Psoas muscle (tissue), 8 donors: ENCODE data around the gene TMIGD2. TPM values are rescaled to one million over a fixed set of nuclear protein-coding genes. Genes with fewer than 3 reads are reported as not detected.

Source experiments
- ATAC-seq, 4 donors: fragments of 200-7000 bp; cut with Tn5 transposase; one replicate each; pipeline ENCODE4 v1.9.1; 2020; ENCODE audit warnings: moderate library complexity in 3 of 4, mild to moderate bottlenecking in 2 of 4
- DNase-seq, 2 donors: peaks; one replicate each; pipeline ENCODE4 v3.0.0-alpha.2; 2020
- H3K27ac ChIP-seq: fragments of 200-600 bp; one replicate; pipeline ENCODE4 v1.8.0; 2022
- H3K27me3 ChIP-seq, 3 donors: fragments of 200-600 bp in 1 of 3; one replicate each; pipeline versions ENCODE4 v1.6.1 to v1.8.0; 2013 to 2022; ENCODE audit warnings: low read length in 2 of 3, mild to moderate bottlenecking in 2 of 3, moderate library complexity in 1 of 3; ENCODE audit not compliant: insufficient read depth in 3 of 3
- H3K36me3 ChIP-seq, 2 donors: fragments of 200-600 bp in 1 of 2; one replicate each; pipeline versions ENCODE4 v1.6.1 to v1.8.0; 2013 to 2022; ENCODE audit warnings: low read depth in 1 of 2, mild to moderate bottlenecking in 1 of 2, moderate library complexity in 1 of 2; ENCODE audit not compliant: insufficient read depth in 1 of 2
- H3K4me1 ChIP-seq: fragments of 200-600 bp; one replicate; pipeline ENCODE4 v1.8.0; 2022
- H3K4me3 ChIP-seq: fragments of 200-600 bp; one replicate; pipeline ENCODE4 v1.8.0; 2022; ENCODE audit warnings: mild to moderate bottlenecking
- H3K9me3 ChIP-seq: fragments of 200-600 bp; one replicate; pipeline ENCODE4 v1.8.0; 2022
- CTCF ChIP-seq: fragments of 200-600 bp; IDR thresholded peaks from one replicate; pipeline ENCODE4 v1.8.0; 2022; ENCODE audit warnings: antibody characterized with exemption
- WGBS, 3 donors: extraction: QIAGEN DNeasy Blood & Tissue Kit; methylation state at CpG; one replicate each; pipeline versions ENCODE4 v1.1.6 to v1.1.7; 2013; 5-methylcytosine and 5-hydroxymethylcytosine counted together
- intact Hi-C, 2 donors: fragments of 100-400 bp; cut with DNase I; formaldehyde crosslinking; loops; one replicate each; pipeline versions ENCODE4 v1.11.0 to v1.14.2; 2022
- polyA plus RNA-seq, 3 donors: library from polyadenylated mRNA; stranded (reverse); fragments of 200-250 nt; gene quantifications; one replicate each; pipeline ENCODE4 v1.2.3, GENCODE V29; 2013
- total RNA-seq, 4 donors: library from RNA; stranded (reverse); fragmentation: NEBNext Ultra II Directional in 2 of 4; extraction: Animal tissue kit (Norgen Biotek cat#: 25700) in 2 of 4; gene quantifications; one replicate each; pipeline versions ENCODE4 v1.2.1 to v1.2.4, GENCODE V29; 2021 to 2023
- donor health status: healthy with polysubstance abuse.
- donor health status: DM: no; HTN: no; CAD: no; lungs with moderate emphysema.
- donor health status: Bipolar disorder and iron deficiency.
- donor health status: healthy.
- donor health status: DM: yes; HTN: yes; CAD: no.
- donor health status: DM: no; HTN: no; CAD: no.
- donor health status: DM: no; HTN: no; CAD: no.
- donor health status: DM: yes; HTN: yes; CAD: no.

The TMIGD2 gene
- total and polyA plus RNA-seq, 7 donors: 0.10 to 0.20 (median 0.18) TPM; not detected in 4

- Histone ChIP-seq H3K4me3 (no peak overlapping the region), H3K27me3 (peaks cover 0 to 20% (median 9%) of the 10 kb centered on the region in 3 donors), H3K4me1 (no peaks in the 10 kb centered on the region), H3K9me3 (no peaks in the 10 kb centered on the region), H3K27ac (no peak overlapping the region), H3K36me3 (no peaks in the 10 kb centered on the region)
- intact Hi-C loops: no loop called here
- ATAC-seq (no peak), DNase-seq (no peak)
- TF ChIP-seq CTCF: no peak
- 8 to 17% (median 15%) methylated on average over 31 to 33 of the region's 33 CpGs for WGBS, 3 donors
Observed at GRCh38 chr19:4326837-4327251, 24.7 kb upstream of the TMIGD2 start.

- Histone ChIP-seq H3K27ac (no peak overlapping the region), H3K9me3 (no peaks in the 10 kb centered on the region), H3K4me3 (no peak overlapping the region), H3K27me3 (peaks cover 0 to 20% (median 9%) of the 10 kb centered on the region in 3 donors), H3K4me1 (no peaks in the 10 kb centered on the region), H3K36me3 (no peaks in the 10 kb centered on the region)
- ATAC-seq (no peak), DNase-seq (no peak)
- intact Hi-C loops: no loop called here
- no peak for TF ChIP-seq CTCF
- 48 to 59% (median 51%) methylated on average over 13 of the region's 13 CpGs for WGBS, 3 donors
Observed at GRCh38 chr19:4326215-4326836, 24.1 kb upstream of the TMIGD2 start.

GRCh38 chr19:4324228-4324627 lies 22.0 kb upstream of the TMIGD2 start:
- H3K27ac ChIP-seq: no peak overlapping the region
- ATAC-seq (no peak), DNase-seq (no peak)
- H3K27me3 ChIP-seq: peaks cover 0 to 20% (median 9%) of the 10 kb centered on the region in 3 donors
- no peak for TF ChIP-seq CTCF
- H3K4me3 ChIP-seq: no peak overlapping the region
- H3K36me3 ChIP-seq: no peaks in the 10 kb centered on the region
- no peaks in the 10 kb centered on the region for H3K9me3 ChIP-seq
- intact Hi-C loops: no loop called here
- WGBS, 3 donors: 66 to 73% (median 68%) methylated on average over 12 of the region's 12 CpGs
- H3K4me1 ChIP-seq: no peaks in the 10 kb centered on the region

- ATAC-seq (no peak), DNase-seq (no peak)
- no peaks in the 10 kb centered on the region for H3K9me3 ChIP-seq
- H3K27me3 ChIP-seq: peaks cover 0 to 20% (median 7%) of the 10 kb centered on the region in 3 donors
- no peak for TF ChIP-seq CTCF
- WGBS, 3 donors: 77 to 93% (median 88%) methylated on average over 9 of the region's 9 CpGs
- H3K4me3 ChIP-seq: no peak overlapping the region
- no peaks in the 10 kb centered on the region for H3K36me3 ChIP-seq
- no peak overlapping the region for H3K27ac ChIP-seq
- no peaks in the 10 kb centered on the region for H3K4me1 ChIP-seq
- intact Hi-C loops: no loop called here
Observed at GRCh38 chr19:4323692-4324091, 21.5 kb upstream of the TMIGD2 start.
